Astrocyte (in vitro differentiated cells and primary cell): ENCODE results near the gene MRPS2.

Experiments used
- CTCF ChIP-seq: IDR thresholded peaks from 2 replicates; pipeline ENCODE4 v1.5.1; 2011; ENCODE audit warnings: low read depth, mild to moderate bottlenecking, inconsistent platforms, low read length, moderate library complexity; ENCODE audit not compliant: insufficient read depth
- EZH2 ChIP-seq: IDR thresholded peaks from 2 replicates; pipeline ENCODE4 v1.6.1; 2012; ENCODE audit warnings: mild to moderate bottlenecking, low read length, inconsistent platforms; ENCODE audit not compliant: insufficient read depth

GRCh38 chr9:135488013-135488330 is 12.5 kb upstream of the MRPS2 start:
- TF ChIP-seq CTCF: no peak
- no peak for TF ChIP-seq EZH2
